Activated CD4-positive, alpha-beta T cell treated with anti-CD3 and anti-CD28 coated beads, Interleukin-2, Interleukin-4, amounts not matched to agents 100 ng/mL and 50 ng/mL, durations not matched to agents 16 hours and 8 hours (primary cell): ENCODE data around the gene AMPD3.
"Not testable (repeated sequence)": the region's sequence is repeated elsewhere in the genome, so short reads cannot be mapped to it uniquely, and the experiment has no call there.

Source experiments
- DNase-seq: peaks from one replicate; pipeline ENCODE4 v3.0.0-alpha.2; 2020; ENCODE audit warnings: low spot score

Gene AMPD3

GRCh38 chr11:10454878-10455631, at the start of gene AMPD3:
Gene AMPD3, plus strand, starts transcription at chr11:10455264. Its CDS starts 6,256 bp downstream, at chr11:10461520.
- peak; percentile 13 for DNase-seq

- DNase-seq, result peak; percentile 60
Observed at GRCh38 chr11:10405865-10406592, 49.0 kb upstream of the AMPD3 start.

GRCh38 chr11:10407055-10407454, 48.0 kb upstream of the AMPD3 start:
- DNase-seq, result no peak

- DNase-seq, result no peak
Observed at GRCh38 chr11:10407749-10408685, 47.0 kb upstream of the AMPD3 start.

GRCh38 chr11:10409207-10409661, 45.8 kb upstream of the AMPD3 start:
- no peak for DNase-seq

- no peak for DNase-seq
Observed at GRCh38 chr11:10410106-10410843, 44.8 kb upstream of the AMPD3 start.

- DNase-seq, result no peak
Observed at GRCh38 chr11:10410844-10411200, 44.2 kb upstream of the AMPD3 start.

- DNase-seq, result no peak
Observed at GRCh38 chr11:10412266-10412665, 42.8 kb upstream of the AMPD3 start.

GRCh38 chr11:10413268-10413667, 41.8 kb upstream of the AMPD3 start:
- peak; percentile 42 for DNase-seq

- no peak for DNase-seq
Observed at GRCh38 chr11:10414181-10414580, 40.9 kb upstream of the AMPD3 start.

- DNase-seq, result peak; percentile 22
Observed at GRCh38 chr11:10414659-10415058, 40.4 kb upstream of the AMPD3 start.

GRCh38 chr11:10415817-10416392, 39.2 kb upstream of the AMPD3 start:
- DNase-seq, result no peak

GRCh38 chr11:10418259-10418949, 36.7 kb upstream of the AMPD3 start:
- DNase-seq, result no peak

GRCh38 chr11:10418950-10419310, 36.1 kb upstream of the AMPD3 start:
- no peak for DNase-seq

- no peak for DNase-seq
Observed at GRCh38 chr11:10426475-10426874, 28.6 kb upstream of the AMPD3 start.

GRCh38 chr11:10428453-10428852, 26.6 kb upstream of the AMPD3 start:
- DNase-seq, result no peak

- no peak for DNase-seq
Observed at GRCh38 chr11:10429526-10429925, 25.5 kb upstream of the AMPD3 start.

GRCh38 chr11:10432493-10432892, 22.6 kb upstream of the AMPD3 start:
- peak; percentile 11 for DNase-seq

GRCh38 chr11:10432971-10433370, 22.1 kb upstream of the AMPD3 start:
- DNase-seq, result no peak

GRCh38 chr11:10436224-10436623, 18.8 kb upstream of the AMPD3 start:
- DNase-seq, result no peak

- not testable (repeated sequence) for DNase-seq
Observed at GRCh38 chr11:10436683-10437082, 18.4 kb upstream of the AMPD3 start.
